HCT116 (cell line): ENCODE results near the gene DISP1. TPM values are rescaled to one million over a fixed set of nuclear protein-coding genes. Genes with fewer than 3 reads are reported as not detected.

ENCODE experiments used
- ATAC-seq: fragments of 200-7000 bp; cut with Tn5 transposase; 2 replicates; pipeline ENCODE4 v1.9.1; 2020; ENCODE audit warnings: mild to moderate bottlenecking, moderate library complexity
- BruUV-seq: library from RNA; stranded (reverse); fragments of 400-500 nt; replicated peaks from 2 replicates; lab custom pipeline; 2021; lab: Mats Ljungman, UMichigan
- CTCF ChIA-PET: fragments of 300-600 bp; sonication (Branson Sonifier 250); formaldehyde crosslinking; loops from one replicate; lab custom pipeline; 2021; ENCODE audit warnings: antibody characterized with exemption; lab: Charles Lee
- POLR2A ChIA-PET: fragments of 300-600, 350-600 bp; sonication (Branson Sonifier 250); formaldehyde crosslinking; loops from one replicate; lab custom pipeline; 2021; ENCODE audit warnings: antibody characterized with exemption; lab: Charles Lee
- RAD21 ChIA-PET, 2 experiments: fragments of 300-600 bp; sonication (Branson Sonifier 250); formaldehyde crosslinking; loops; one replicate each; lab custom pipeline; 2023; ENCODE audit warnings: low total read pairs in 2 of 2; ENCODE audit not compliant: uncharacterized antibody in 2 of 2, unreplicated experiment in 2 of 2, low non-redundant PET in 1 of 2; lab: Charles Lee
- DNase-seq: peaks from one replicate; pipeline ENCODE4 v3.0.0-alpha.2; 2010; ENCODE audit warnings: low read depth, low spot score
- H2AFZ ChIP-seq: fragments of 200-600 bp; shearing (Covaris generic), sonication (generic); 2 replicates; pipeline ENCODE4 v1.6.1; 2017; ENCODE audit warnings: low read depth, mixed run types, mixed read lengths, antibody characterized with exemption, low read length; ENCODE audit not compliant: poor library complexity, severe bottlenecking
- H3K27ac ChIP-seq: 2 replicates; pipeline ENCODE4 v1.5.1; 2012; ENCODE audit warnings: low read depth, low read length
- H3K27me3 ChIP-seq: fragments of 200-600 bp; sonication (generic); 2 replicates; pipeline ENCODE4 v1.6.1; 2016; ENCODE audit warnings: mixed run types, low read length, mixed read lengths; ENCODE audit not compliant: insufficient read depth
- H3K36me3 ChIP-seq, 2 experiments: fragments of 200-500 bp in 1 of 2; fragments of 200-600 bp in 1 of 2; sonication (Bioruptor generic) in 1 of 2; sonication (generic) in 1 of 2; 2 replicates each; pipeline versions ENCODE4 v1.5.1 to v1.6.1; 2014 to 2016; ENCODE audit warnings: low read length in 2 of 2, inconsistent platforms in 1 of 2, mixed read lengths in 1 of 2, mixed run types in 1 of 2; ENCODE audit not compliant: insufficient read depth in 2 of 2, control insufficient read depth in 1 of 2
- H3K4me1 ChIP-seq, 2 experiments: fragments of 200-600 bp in 1 of 2; sonication (generic) in 1 of 2; 2 replicates each; pipeline versions ENCODE4 v1.5.1 to v1.6.1; 2012 to 2017; ENCODE audit warnings: low read length in 2 of 2, inconsistent platforms in 1 of 2, mild to moderate bottlenecking in 1 of 2, mixed read lengths in 1 of 2, mixed run types in 1 of 2, moderate library complexity in 1 of 2; ENCODE audit not compliant: insufficient read depth in 2 of 2, control insufficient read depth in 1 of 2
- H3K4me2 ChIP-seq: fragments of 200-600 bp; sonication (generic); 2 replicates; pipeline ENCODE4 v1.6.1; 2017; ENCODE audit warnings: mixed run types, low read length, mixed read lengths
- H3K4me3 ChIP-seq, 2 experiments: fragments of 200-600 bp in 1 of 2; sonication (generic) in 1 of 2; replicated peaks in 1 of 2; 2 replicates each; pipeline ENCODE4 v1.5.1; 2011 to 2016; ENCODE audit warnings: low read length in 2 of 2, control low read depth in 1 of 2, low read depth in 1 of 2, mild to moderate bottlenecking in 1 of 2, mixed read lengths in 1 of 2, mixed run types in 1 of 2
- H3K79me2 ChIP-seq: fragments of 200-600 bp; sonication (generic); 2 replicates; pipeline ENCODE4 v1.6.1; 2017; ENCODE audit warnings: mild to moderate bottlenecking, mixed run types, low read length, moderate library complexity, mixed read lengths; ENCODE audit not compliant: insufficient read depth
- H3K9ac ChIP-seq: fragments of 200-600 bp; sonication (generic); 2 replicates; pipeline ENCODE4 v1.6.1; 2016; ENCODE audit warnings: low read length, mixed read lengths
- H3K9me2 ChIP-seq: fragments of 200-600 bp; sonication (generic), shearing (Covaris generic); 2 replicates; pipeline ENCODE4 v1.6.1; 2017; ENCODE audit warnings: mixed run types, mild to moderate bottlenecking, moderate library complexity; ENCODE audit not compliant: insufficient read depth
- H3K9me3 ChIP-seq, 2 experiments: fragments of 200-500 bp in 1 of 2; fragments of 200-600 bp in 1 of 2; sonication (Bioruptor generic) in 1 of 2; sonication (generic) in 1 of 2; 2 replicates each; pipeline ENCODE4 v1.6.1; 2014 to 2017; ENCODE audit warnings: low read length in 2 of 2, mixed read lengths in 2 of 2, inconsistent platforms in 1 of 2, low read depth in 1 of 2, mild to moderate bottlenecking in 1 of 2, mixed run types in 1 of 2, moderate library complexity in 1 of 2; ENCODE audit not compliant: control insufficient read depth in 1 of 2, insufficient read depth in 1 of 2
- H4K20me1 ChIP-seq: fragments of 200-600 bp; sonication (generic), shearing (Covaris generic); 2 replicates; pipeline ENCODE4 v1.6.1; 2017; ENCODE audit warnings: mixed run types, mild to moderate bottlenecking, moderate library complexity; ENCODE audit not compliant: insufficient read depth
- ATF3 ChIP-seq: IDR thresholded peaks from 2 replicates; pipeline ENCODE4 v1.6.1; 2012
- CBX3 ChIP-seq: IDR thresholded peaks from 2 replicates; pipeline ENCODE4 v1.6.1; 2012; ENCODE audit warnings: low read depth
- ELF1 ChIP-seq: IDR thresholded peaks from 2 replicates; pipeline ENCODE4 v1.6.1; 2012; ENCODE audit warnings: low read depth, borderline replicate concordance
- EZH2phosphoT487 ChIP-seq: fragments of 200-600 bp; IDR thresholded peaks from 2 replicates; pipeline ENCODE4 v1.6.1; 2018; ENCODE audit warnings: antibody characterized with exemption, borderline replicate concordance
- FOSL1 ChIP-seq: IDR thresholded peaks from 2 replicates; pipeline ENCODE4 v1.6.1; 2012; ENCODE audit warnings: low read depth
- JUND ChIP-seq: IDR thresholded peaks from 2 replicates; pipeline ENCODE4 v1.6.1; 2012
- RAD21 ChIP-seq: IDR thresholded peaks from 2 replicates; pipeline ENCODE4 v1.6.1; 2012; ENCODE audit warnings: low read depth, mild to moderate bottlenecking
- REST ChIP-seq: IDR thresholded peaks from 2 replicates; pipeline ENCODE4 v1.6.1; 2012; ENCODE audit warnings: low read depth
- SIN3A ChIP-seq: IDR thresholded peaks from 2 replicates; pipeline ENCODE4 v1.6.1; 2012; ENCODE audit warnings: low read depth
- SRF ChIP-seq: IDR thresholded peaks from 2 replicates; pipeline ENCODE4 v1.6.1; 2012; ENCODE audit warnings: low read depth
- TCF7L2 ChIP-seq: IDR thresholded peaks from 2 replicates; pipeline ENCODE4 v1.7.0; 2011; ENCODE audit warnings: borderline replicate concordance, inconsistent platforms; ENCODE audit not compliant: insufficient read depth, insufficient read length; ENCODE audit errors: extremely low read depth
- ZBTB33 ChIP-seq: IDR thresholded peaks from 2 replicates; pipeline ENCODE4 v1.6.1; 2011; ENCODE audit warnings: mild to moderate bottlenecking, low read length, moderate library complexity; ENCODE audit not compliant: insufficient replicate concordance; ENCODE audit errors: extremely low read depth
- ZFX ChIP-seq: fragments of 450-650 bp; IDR thresholded peaks from 2 replicates; pipeline ENCODE4 v1.6.1; 2017
- ZNF274 ChIP-seq: fragments of 200-500 bp; sonication (Bioruptor generic); IDR thresholded peaks from 2 replicates; pipeline ENCODE4 v1.6.1; 2014; ENCODE audit warnings: mild to moderate bottlenecking, low read depth, low read length, inconsistent platforms
- intact Hi-C: fragments of 100-400 bp; cut with micrococcal nuclease; formaldehyde crosslinking; loops from 2 replicates; pipeline ENCODE4 v1.10.0; 2022
- total RNA-seq: library from RNA; stranded (reverse); gene quantifications from one replicate; pipeline ENCODE4 v1.2.1, GENCODE V29; 2021; ENCODE audit not compliant: unreplicated experiment

The DISP1 gene
- total RNA-seq, 1 experiment from 2014 or later, result 4.2 TPM

GRCh38 chr1:222788402-222789156 is 26.3 kb upstream of the DISP1 start:
- ChIA-PET RAD21 (interaction anchor here in 1 of 2 experiments (0.5 kb wide), 1 partner anchor 157 kb away, joined by 3 read pairs; no protein-coding TSS in a partner anchor), CTCF (interaction anchor here (1.2 to 1.4 kb wide), 2 partner anchors 302 to 345 kb away, joined by 3 to 4 read pairs; no protein-coding TSS in a partner anchor), POLR2A (no interaction called here)
- no peaks in the 10 kb centered on the region; a peak in 1 of 4 replicates for H3K4me1 ChIP-seq
- no peak overlapping the region for H3K9ac ChIP-seq
- 0 out of 2 replicates have a peak, but pooled peaks cover 3% of the 10 kb centered on the region for H3K27me3 ChIP-seq
- intact Hi-C loops, result no loop called here
- BruUV-seq, result no TSS peak
- no peak for DNase-seq
- no peak overlapping the region for H2AFZ ChIP-seq
- no peaks in the 10 kb centered on the region for H3K36me3 ChIP-seq
- no peaks in the 10 kb centered on the region for H3K79me2 ChIP-seq
- no peak overlapping the region for H3K4me3 ChIP-seq
- no peak for TF ChIP-seq ELF1
- TF ChIP-seq FOSL1, result no peak
- no peak for TF ChIP-seq ZFX
- no peak for TF ChIP-seq ZNF274
- TF ChIP-seq EZH2phosphoT487, result no peak
- TF ChIP-seq TCF7L2, result no peak
- no peak for ATAC-seq
- H3K9me2 ChIP-seq, result no peaks in the 10 kb centered on the region
- H3K4me2 ChIP-seq, result no peak overlapping the region
- H4K20me1 ChIP-seq, result no peaks in the 10 kb centered on the region
- H3K27ac ChIP-seq, result no peak overlapping the region
- H3K9me3 ChIP-seq, result no peaks in the 10 kb centered on the region

GRCh38 chr1:222790115-222790514 is 24.7 kb upstream of the DISP1 start:
- no peak for DNase-seq
- intact Hi-C loops, result loop anchor here (5.0 kb wide), 1 partner anchor 323 kb away; no protein-coding TSS in a partner anchor
- POLR2A ChIA-PET, result no interaction called here
- TF ChIP-seq ATF3 (no peak), RAD21 (no peak), REST (no peak), CBX3 (no peak), TCF7L2 (no peak), SIN3A (no peak), SRF (no peak), ZBTB33 (no peak), ZFX (no peak), JUND (no peak), ZNF274 (no peak)

More at GRCh38 chr1:222790115-222790514, 24.7 kb upstream of the DISP1 start:
- 0 out of 2 replicates have a peak, but pooled peaks cover 3% of the 10 kb centered on the region for H3K27me3 ChIP-seq
- RAD21 ChIA-PET, result no interaction called here
- no peak overlapping the region for H2AFZ ChIP-seq
- no peak overlapping the region for H3K27ac ChIP-seq
- ATAC-seq, result no peak
- no peaks in the 10 kb centered on the region for H3K79me2 ChIP-seq
- H3K9ac ChIP-seq, result no peak overlapping the region
- H3K4me1 ChIP-seq, result no peaks in the 10 kb centered on the region
- H4K20me1 ChIP-seq, result no peaks in the 10 kb centered on the region
- BruUV-seq, result no TSS peak
- H3K4me2 ChIP-seq, result no peak overlapping the region
- no peaks in the 10 kb centered on the region for H3K9me2 ChIP-seq
- no peak overlapping the region for H3K4me3 ChIP-seq
- no peaks in the 10 kb centered on the region for H3K9me3 ChIP-seq
- no peaks in the 10 kb centered on the region for H3K36me3 ChIP-seq
- CTCF ChIA-PET, result no interaction called here
